ENCODE results near the gene TMEM191B.
"Not testable (repeated sequence)": the region's sequence is repeated elsewhere in the genome, so short reads cannot be mapped to it uniquely, and the experiment has no call there.

DNA sequence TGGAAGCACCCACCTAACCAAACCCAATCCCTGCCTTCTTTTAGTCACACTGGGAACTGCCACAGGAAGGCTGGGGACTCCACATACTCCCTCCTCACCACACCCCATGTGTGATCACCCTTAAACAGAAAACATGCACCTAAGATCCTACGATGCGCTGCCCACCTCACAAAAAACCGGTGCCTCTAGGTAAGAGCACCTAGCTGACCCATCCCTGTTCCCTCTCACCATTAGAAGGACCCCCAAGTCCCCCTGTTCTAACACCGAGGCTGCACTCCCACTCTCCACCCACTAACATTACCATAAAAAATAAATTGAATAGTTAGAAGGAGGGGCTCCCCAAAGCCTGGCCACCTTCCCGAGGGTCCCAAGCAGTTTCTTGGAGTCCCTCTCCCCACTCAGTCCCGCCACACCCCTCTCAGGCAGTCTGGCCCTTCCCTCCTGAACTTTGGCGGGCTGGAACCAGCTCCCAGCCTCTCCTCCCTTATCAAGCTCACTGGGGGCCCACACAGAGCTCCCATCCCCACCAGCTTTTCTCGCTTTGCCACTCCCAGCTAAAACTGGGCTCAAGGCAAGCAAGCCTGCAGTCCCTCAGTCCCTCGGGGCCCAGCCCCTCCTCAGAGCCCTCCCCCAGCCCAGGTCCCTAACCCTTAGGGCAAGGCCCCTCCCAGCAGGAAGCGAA, 46.0 kb downstream of the TMEM191B start:
- TF ChIP-seq POLR2A (IDR thresholded peaks at IDR 0.05): not testable (repeated sequence)
- TF ChIP-seq, protein P1, sequence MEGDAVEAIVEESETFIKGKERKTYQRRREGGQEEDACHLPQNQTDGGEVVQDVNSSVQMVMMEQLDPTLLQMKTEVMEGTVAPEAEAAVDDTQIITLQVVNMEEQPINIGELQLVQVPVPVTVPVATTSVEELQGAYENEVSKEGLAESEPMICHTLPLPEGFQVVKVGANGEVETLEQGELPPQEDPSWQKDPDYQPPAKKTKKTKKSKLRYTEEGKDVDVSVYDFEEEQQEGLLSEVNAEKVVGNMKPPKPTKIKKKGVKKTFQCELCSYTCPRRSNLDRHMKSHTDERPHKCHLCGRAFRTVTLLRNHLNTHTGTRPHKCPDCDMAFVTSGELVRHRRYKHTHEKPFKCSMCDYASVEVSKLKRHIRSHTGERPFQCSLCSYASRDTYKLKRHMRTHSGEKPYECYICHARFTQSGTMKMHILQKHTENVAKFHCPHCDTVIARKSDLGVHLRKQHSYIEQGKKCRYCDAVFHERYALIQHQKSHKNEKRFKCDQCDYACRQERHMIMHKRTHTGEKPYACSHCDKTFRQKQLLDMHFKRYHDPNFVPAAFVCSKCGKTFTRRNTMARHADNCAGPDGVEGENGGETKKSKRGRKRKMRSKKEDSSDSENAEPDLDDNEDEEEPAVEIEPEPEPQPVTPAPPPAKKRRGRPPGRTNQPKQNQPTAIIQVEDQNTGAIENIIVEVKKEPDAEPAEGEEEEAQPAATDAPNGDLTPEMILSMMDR (IDR thresholded peaks at IDR 0.05 in 4 of 5, conservative IDR thresholded peaks at IDR 0.05 in 1 of 5): not testable (repeated sequence)
